ENCODE data around the gene ZNF14. TPM values are rescaled to one million over a fixed set of nuclear protein-coding genes. Genes with fewer than 3 reads are reported as not detected.

Gene ZNF14
- total and polyA plus RNA-seq, 9 of the 15 experiments (the other 6 are each of a cell fraction or from before 2014, with no cell fraction given): 1.9 to 7.0 (median 4.0) TPM

GRCh38 chr19:19776206-19777008 lies 43.5 kb upstream of the ZNF14 start (continued):
- TF ChIP-seq ZNF280B (CRISPR knock-in tag; IDR thresholded peaks at IDR 0.05): no peak
- no peak for TF ChIP-seq CEBPZ (IDR thresholded peaks at IDR 0.05; ENCODE audit: borderline replicate concordance, low read depth, low read length)
- TF ChIP-seq PREB (CRISPR knock-in tag; IDR thresholded peaks at IDR 0.05): no peak
- TF ChIP-seq NFATC3 (IDR thresholded peaks at IDR 0.05): no peak
- TF ChIP-seq BCL6 (CRISPR knock-in tag; IDR thresholded peaks at IDR 0.05): peak; percentile 56; the same call in 1 of the 2 replicates
- no peak for TF ChIP-seq ZNF57 (CRISPR knock-in tag; IDR thresholded peaks at IDR 0.05)
- TF ChIP-seq PATZ1 (CRISPR knock-in tag; IDR thresholded peaks at IDR 0.05; ENCODE audit: borderline replicate concordance): no peak
- no peak for TF ChIP-seq ZNF217 (CRISPR knock-in tag; IDR thresholded peaks at IDR 0.05)
- TF ChIP-seq DPF2 (IDR thresholded peaks at IDR 0.05): no peak
- no peak for TF ChIP-seq ZNF695 (CRISPR knock-in tag; IDR thresholded peaks at IDR 0.05)
- no peak for TF ChIP-seq RHOXF2B (CRISPR knock-in tag; conservative IDR thresholded peaks at IDR 0.05)
- TF ChIP-seq HMG20B (CRISPR knock-in tag; IDR thresholded peaks at IDR 0.05): no peak
- no peak for TF ChIP-seq HMGXB4 (CRISPR knock-in tag; IDR thresholded peaks at IDR 0.05)
- no peak for TF ChIP-seq JUNB (CRISPR knock-in tag; conservative IDR thresholded peaks at IDR 0.05)
- no peak for TF ChIP-seq E2F5 (CRISPR knock-in tag; IDR thresholded peaks at IDR 0.05)
- TF ChIP-seq MXI1 (IDR thresholded peaks at IDR 0.05; ENCODE audit: low read depth, low read length): no peak; the same call in 1 of the 2 replicates

All from K562 (cell line).